ENCODE measurements around the gene PKP3. TPM values are rescaled to one million over a fixed set of nuclear protein-coding genes. Genes with fewer than 3 reads are reported as not detected.

The PKP3 gene
- total and polyA plus RNA-seq, 2 donors (not counting 1 experiment from before 2014, with no cell fraction given), result 0.78 TPM; not detected in 1

DNA sequence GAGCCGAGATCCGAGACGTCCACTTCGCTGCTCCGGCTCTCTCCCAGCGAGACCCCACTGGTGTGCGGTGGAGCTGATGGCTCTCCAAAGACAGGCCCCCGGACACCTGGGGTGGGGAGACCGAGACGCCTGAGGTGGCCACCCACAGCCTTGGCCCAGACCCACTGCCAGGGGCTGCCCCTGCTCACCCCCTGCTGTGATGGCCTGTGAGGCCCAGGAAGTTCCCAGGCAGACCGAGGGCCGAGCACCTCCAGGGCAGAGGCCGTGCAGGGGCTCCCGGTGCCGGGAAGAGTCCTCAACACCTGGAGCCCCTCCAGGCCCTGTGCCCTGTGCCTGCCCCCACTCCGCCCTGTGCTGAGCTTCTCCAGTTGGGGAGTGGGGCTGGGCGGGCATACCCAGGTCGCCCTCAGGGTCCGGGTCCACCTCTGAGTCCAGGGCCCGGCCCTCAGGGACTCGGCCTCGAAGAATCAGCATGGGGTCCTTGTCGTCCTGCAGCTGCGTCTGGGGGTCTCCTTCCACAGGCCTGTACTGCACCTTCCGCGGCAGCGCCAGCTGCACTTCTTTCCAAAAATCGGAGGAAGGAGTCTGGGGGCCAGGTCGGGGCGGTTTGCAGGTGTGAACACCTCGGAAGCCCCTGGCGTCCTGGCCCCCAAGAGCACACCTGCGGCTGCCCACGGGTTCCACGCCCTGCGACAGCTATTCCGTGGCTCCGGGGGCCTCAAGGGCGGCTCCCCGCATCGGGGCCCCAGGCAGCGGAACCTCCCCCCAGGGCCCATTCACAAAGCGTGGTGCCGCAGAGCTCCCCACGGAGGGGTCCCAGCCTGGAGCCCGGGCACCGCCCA, 12.2 kb downstream of the PKP3 start:
- intact Hi-C loops (cut with micrococcal nuclease), result no loop called here
- H3K9me3 Mint-ChIP-seq (ENCODE audit: insufficient read depth), result no peaks in the 10 kb centered on the region
- H3K4me3 ChIP-seq (ENCODE audit: control extremely low read depth in 1 of 5, extremely low read depth in 1 of 5, insufficient read depth in 1 of 5, low read depth in 2 of 5, low read length in 4 of 5), result peak overlapping the region in 4 of 5 experiments; percentile 40 to 63 (median 54)

More for the DNA sequence above, 12.2 kb downstream of the PKP3 start:
- Mint-ChIP-seq H3K4me3 (peak overlapping the region; percentile 63), H3K27ac (peak overlapping the region; percentile 59), H3K4me1 (peaks cover 7% of the 10 kb centered on the region), H3K27me3 (no peaks in the 10 kb centered on the region)
- ChIA-PET POLR2A (interaction anchor here (0.6 to 2.2 kb wide), 13 partner anchors 9 to 977 kb away, joined by 3 to 23 read pairs (median 6); partner anchors contain the start of genes BET1L, HRAS, LRRC56 and PHRF1), CTCF (interaction anchor here (0.8 to 3.0 kb wide), 9 partner anchors 9 to 400 kb away, joined by 3 to 34 read pairs (median 3); partner anchors contain the start of genes BET1L, LRRC56, PTDSS2 and RIC8A)
- TF ChIP-seq, protein P1, sequence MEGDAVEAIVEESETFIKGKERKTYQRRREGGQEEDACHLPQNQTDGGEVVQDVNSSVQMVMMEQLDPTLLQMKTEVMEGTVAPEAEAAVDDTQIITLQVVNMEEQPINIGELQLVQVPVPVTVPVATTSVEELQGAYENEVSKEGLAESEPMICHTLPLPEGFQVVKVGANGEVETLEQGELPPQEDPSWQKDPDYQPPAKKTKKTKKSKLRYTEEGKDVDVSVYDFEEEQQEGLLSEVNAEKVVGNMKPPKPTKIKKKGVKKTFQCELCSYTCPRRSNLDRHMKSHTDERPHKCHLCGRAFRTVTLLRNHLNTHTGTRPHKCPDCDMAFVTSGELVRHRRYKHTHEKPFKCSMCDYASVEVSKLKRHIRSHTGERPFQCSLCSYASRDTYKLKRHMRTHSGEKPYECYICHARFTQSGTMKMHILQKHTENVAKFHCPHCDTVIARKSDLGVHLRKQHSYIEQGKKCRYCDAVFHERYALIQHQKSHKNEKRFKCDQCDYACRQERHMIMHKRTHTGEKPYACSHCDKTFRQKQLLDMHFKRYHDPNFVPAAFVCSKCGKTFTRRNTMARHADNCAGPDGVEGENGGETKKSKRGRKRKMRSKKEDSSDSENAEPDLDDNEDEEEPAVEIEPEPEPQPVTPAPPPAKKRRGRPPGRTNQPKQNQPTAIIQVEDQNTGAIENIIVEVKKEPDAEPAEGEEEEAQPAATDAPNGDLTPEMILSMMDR (IDR thresholded peaks at IDR 0.05), result no peak
- TF ChIP-seq EZH2 (IDR thresholded peaks at IDR 0.05; ENCODE audit: borderline replicate concordance, insufficient read depth, low read depth, low read length, poor library complexity, severe bottlenecking), result no peak
- Histone ChIP-seq H3K27ac (ENCODE audit: low read length in 2 of 2) (peak overlapping the region; percentile 25 to 67), H2AFZ (ENCODE audit: insufficient read depth, low read depth, low read length, poor library complexity, severe bottlenecking) (peak overlapping the region; percentile 68), H3K4me2 (replicated peaks; ENCODE audit: low read depth, low read length, poor library complexity, severe bottlenecking) (peak overlapping the region; percentile 97), H4K20me1 (ENCODE audit: control insufficient read depth, insufficient read depth, low read length, poor library complexity, severe bottlenecking) (peaks cover 10% of the 10 kb centered on the region), H3K36me3 (replicated peaks in 1 of 2; ENCODE audit: control extremely low read depth in 1 of 2, control insufficient read depth in 1 of 2, extremely low read depth in 1 of 2, insufficient read depth in 2 of 2, low read length in 1 of 2) (no peaks in the 10 kb centered on the region), H3K27me3 (replicated peaks in 1 of 4; ENCODE audit: control extremely low read depth in 1 of 4, control insufficient read depth in 3 of 4, insufficient read depth in 4 of 4, low read length in 3 of 4) (peaks cover 0 to 11% (median 0%) of the 10 kb centered on the region in 4 experiments), H3K4me1 (ENCODE audit: control insufficient read depth in 2 of 2, insufficient read depth in 2 of 2, low read length in 2 of 2) (peaks cover 7 to 19% of the 10 kb centered on the region in 2 donors), H3K79me2 (ENCODE audit: control insufficient read depth, insufficient read depth, low read length) (no peaks in the 10 kb centered on the region), H3K9me3 (ENCODE audit: control extremely low read depth in 1 of 3, control insufficient read depth in 2 of 3, insufficient read depth in 1 of 3, low read length in 2 of 3) (peaks cover 0 to 6% (median 0%) of the 10 kb centered on the region in 3 donors), H3K9ac (ENCODE audit: low read length) (peak overlapping the region; percentile 71)
- ATAC-seq (ENCODE audit: low read depth), result no peak
- peak; percentile 38 for DNase-seq
- 76% methylated on average over 47 of the region's 47 CpGs for WGBS (ENCODE audit: insufficient coverage)
